PFSK-1 (cell line): ENCODE measurements around the gene DECR2.

Experiments used
- FOXP2 ChIP-seq: optimal IDR thresholded peaks from 2 replicates; pipeline ENCODE3; 2011; ENCODE audit warnings: borderline replicate concordance, control low read depth, inconsistent platforms; ENCODE audit not compliant: insufficient read depth; ENCODE audit errors: extremely low read length, extremely low read depth
- POLR2AphosphoS5 ChIP-seq: IDR thresholded peaks from 2 replicates; pipeline ENCODE4 v1.6.1; 2012; ENCODE audit warnings: low read depth, mild to moderate bottlenecking, control low read depth, low read length, moderate library complexity
- SIN3A ChIP-seq: IDR thresholded peaks from 2 replicates; pipeline ENCODE4 v1.6.1; 2012; ENCODE audit warnings: mild to moderate bottlenecking, low read length, moderate library complexity, borderline replicate concordance; ENCODE audit not compliant: insufficient read depth
- TAF1 ChIP-seq: IDR thresholded peaks from 2 replicates; pipeline ENCODE4 v1.6.1; 2012; ENCODE audit warnings: low read length, control low read depth, borderline replicate concordance; ENCODE audit not compliant: insufficient read depth
- TF ChIP-seq, protein P1 (sequence below), 2 experiments: IDR thresholded peaks; 2 replicates each; pipeline versions ENCODE4 v1.6.1 to v1.8.0; 2011 to 2012; ENCODE audit warnings: low read depth in 2 of 2, low read length in 2 of 2, control low read depth in 1 of 2, inconsistent platforms in 1 of 2, mild to moderate bottlenecking in 1 of 2, moderate library complexity in 1 of 2; ENCODE audit not compliant: insufficient read depth in 1 of 2

DECR2 gene

DNA sequence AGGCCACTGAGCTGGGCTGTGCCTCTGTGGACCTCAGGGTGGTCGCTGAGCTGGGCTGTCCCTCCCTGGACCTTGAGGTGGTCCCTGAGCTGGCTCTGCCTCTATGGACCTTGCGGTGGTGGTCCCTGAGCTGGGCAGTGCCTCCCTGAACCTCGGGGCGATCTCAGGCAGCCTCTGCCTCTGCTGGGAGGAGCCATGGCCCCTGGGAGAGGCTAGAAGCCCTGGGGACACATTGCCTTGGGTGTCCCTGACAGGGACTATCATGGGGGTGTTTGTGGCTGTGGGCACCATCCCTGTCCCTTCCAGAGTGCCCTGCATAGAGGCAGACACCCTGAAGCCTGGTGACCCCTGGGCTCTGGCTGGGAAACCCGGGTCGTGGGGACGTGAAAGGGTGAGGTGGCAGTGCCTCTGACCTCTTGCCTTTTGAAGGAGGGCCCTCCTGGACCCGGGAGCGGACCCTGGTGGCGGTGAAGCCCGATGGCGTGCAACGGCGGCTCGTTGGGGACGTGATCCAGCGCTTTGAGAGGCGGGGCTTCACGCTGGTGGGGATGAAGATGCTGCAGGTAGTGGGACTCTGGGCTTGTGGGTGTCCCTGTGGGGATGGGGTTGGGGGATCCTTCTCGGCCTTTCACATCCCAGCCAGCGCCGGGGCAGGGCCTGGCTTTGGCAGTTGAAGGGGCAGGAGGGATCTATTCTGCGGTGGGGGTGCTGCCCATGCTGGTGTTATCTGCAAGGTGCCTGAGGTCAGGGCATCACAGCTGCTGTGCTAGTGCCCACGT lies 2.9 kb upstream of the DECR2 start:
- TF ChIP-seq FOXP2: no peak

DNA sequence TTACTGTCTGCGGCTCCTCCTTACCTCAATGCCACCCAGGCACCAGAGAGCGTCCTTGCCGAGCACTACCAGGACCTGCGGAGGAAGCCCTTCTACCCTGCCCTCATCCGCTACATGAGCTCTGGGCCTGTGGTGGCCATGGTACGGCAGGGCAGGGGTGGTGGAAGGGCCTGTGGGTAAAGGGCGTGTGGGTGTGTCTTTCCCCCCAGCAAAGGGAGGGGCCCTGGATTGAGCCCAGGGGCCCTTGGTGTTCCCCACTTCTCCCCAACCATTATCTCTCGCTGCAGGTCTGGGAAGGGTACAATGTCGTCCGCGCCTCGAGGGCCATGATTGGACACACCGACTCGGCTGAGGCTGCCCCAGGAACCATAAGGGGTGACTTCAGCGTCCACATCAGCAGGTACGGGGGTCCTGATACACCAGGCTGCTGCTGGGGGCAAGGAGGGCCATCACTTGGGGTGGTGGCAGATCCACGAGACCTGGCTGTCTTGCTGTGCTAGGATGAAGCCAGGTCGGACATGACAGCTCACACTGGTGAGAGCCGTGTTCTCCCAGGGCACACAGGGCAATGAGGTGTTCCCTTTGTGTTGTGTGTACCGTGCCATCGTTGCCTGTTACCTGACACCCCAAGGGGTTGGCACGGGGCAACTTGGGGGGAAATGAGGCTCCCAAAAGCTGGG lies 2.2 kb upstream of the DECR2 start:
- TF ChIP-seq, protein P1, sequence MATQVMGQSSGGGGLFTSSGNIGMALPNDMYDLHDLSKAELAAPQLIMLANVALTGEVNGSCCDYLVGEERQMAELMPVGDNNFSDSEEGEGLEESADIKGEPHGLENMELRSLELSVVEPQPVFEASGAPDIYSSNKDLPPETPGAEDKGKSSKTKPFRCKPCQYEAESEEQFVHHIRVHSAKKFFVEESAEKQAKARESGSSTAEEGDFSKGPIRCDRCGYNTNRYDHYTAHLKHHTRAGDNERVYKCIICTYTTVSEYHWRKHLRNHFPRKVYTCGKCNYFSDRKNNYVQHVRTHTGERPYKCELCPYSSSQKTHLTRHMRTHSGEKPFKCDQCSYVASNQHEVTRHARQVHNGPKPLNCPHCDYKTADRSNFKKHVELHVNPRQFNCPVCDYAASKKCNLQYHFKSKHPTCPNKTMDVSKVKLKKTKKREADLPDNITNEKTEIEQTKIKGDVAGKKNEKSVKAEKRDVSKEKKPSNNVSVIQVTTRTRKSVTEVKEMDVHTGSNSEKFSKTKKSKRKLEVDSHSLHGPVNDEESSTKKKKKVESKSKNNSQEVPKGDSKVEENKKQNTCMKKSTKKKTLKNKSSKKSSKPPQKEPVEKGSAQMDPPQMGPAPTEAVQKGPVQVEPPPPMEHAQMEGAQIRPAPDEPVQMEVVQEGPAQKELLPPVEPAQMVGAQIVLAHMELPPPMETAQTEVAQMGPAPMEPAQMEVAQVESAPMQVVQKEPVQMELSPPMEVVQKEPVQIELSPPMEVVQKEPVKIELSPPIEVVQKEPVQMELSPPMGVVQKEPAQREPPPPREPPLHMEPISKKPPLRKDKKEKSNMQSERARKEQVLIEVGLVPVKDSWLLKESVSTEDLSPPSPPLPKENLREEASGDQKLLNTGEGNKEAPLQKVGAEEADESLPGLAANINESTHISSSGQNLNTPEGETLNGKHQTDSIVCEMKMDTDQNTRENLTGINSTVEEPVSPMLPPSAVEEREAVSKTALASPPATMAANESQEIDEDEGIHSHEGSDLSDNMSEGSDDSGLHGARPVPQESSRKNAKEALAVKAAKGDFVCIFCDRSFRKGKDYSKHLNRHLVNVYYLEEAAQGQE (IDR thresholded peaks at IDR 0.05; ENCODE audit: insufficient read depth in 1 of 2, low read depth in 2 of 2, low read length in 2 of 2): no peak
- no peak for TF ChIP-seq SIN3A
- no peak for TF ChIP-seq POLR2AphosphoS5
- no peak for TF ChIP-seq TAF1
- TF ChIP-seq FOXP2: no peak

DNA sequence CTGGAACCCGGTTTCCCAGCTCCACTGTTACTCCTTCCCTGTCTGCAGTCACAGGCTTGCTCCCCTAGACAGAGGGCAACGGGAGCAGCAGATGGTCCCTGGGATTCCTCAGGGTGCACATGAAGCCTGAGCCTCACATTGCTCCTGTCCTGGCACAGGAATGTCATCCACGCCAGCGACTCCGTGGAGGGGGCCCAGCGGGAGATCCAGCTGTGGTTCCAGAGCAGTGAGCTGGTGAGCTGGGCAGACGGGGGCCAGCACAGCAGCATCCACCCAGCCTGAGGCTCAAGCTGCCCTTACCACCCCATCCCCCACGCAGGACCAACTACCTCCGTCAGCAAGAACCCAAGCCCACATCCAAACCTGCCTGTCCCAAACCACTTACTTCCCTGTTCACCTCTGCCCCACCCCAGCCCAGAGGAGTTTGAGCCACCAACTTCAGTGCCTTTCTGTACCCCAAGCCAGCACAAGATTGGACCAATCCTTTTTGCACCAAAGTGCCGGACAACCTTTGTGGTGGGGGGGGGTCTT lies 1.6 kb upstream of the DECR2 start:
- TF ChIP-seq TAF1 (no peak), FOXP2 (no peak), POLR2AphosphoS5 (no peak), SIN3A (no peak)
- TF ChIP-seq, protein P1 (IDR thresholded peaks at IDR 0.05; ENCODE audit: insufficient read depth in 1 of 2, low read depth in 2 of 2, low read length in 2 of 2): no peak

DNA sequence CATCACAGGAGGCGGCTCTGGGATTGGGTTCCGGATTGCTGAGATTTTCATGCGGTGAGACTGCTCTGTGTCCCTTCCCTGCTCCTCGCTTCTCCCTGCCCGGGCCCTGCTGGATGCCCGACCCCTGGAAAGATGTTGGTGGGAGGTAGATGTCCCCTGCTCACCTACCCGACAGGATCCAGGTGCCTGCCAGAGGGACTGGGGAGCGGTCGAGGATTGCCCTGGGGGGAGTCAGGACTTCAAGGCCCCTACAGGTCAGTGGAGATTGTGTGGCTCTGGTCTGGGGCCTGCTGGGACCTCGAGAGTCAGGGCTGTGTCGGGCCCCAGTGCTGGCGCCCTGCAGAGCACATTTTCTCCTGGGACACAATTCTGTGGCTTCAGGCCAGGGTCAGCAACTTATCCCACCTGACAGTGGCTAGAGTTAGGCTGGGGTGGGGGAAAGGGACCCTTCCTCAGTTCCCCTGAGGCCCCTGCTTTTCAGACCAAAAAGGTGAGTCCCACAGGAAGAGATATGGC lies 3.3 kb downstream of the DECR2 start:
- TF ChIP-seq TAF1: no peak
- TF ChIP-seq, protein P1 (IDR thresholded peaks at IDR 0.05; ENCODE audit: insufficient read depth in 1 of 2, low read depth in 2 of 2, low read length in 2 of 2): no peak
- TF ChIP-seq SIN3A: no peak
- no peak for TF ChIP-seq POLR2AphosphoS5
- TF ChIP-seq FOXP2: no peak

DNA sequence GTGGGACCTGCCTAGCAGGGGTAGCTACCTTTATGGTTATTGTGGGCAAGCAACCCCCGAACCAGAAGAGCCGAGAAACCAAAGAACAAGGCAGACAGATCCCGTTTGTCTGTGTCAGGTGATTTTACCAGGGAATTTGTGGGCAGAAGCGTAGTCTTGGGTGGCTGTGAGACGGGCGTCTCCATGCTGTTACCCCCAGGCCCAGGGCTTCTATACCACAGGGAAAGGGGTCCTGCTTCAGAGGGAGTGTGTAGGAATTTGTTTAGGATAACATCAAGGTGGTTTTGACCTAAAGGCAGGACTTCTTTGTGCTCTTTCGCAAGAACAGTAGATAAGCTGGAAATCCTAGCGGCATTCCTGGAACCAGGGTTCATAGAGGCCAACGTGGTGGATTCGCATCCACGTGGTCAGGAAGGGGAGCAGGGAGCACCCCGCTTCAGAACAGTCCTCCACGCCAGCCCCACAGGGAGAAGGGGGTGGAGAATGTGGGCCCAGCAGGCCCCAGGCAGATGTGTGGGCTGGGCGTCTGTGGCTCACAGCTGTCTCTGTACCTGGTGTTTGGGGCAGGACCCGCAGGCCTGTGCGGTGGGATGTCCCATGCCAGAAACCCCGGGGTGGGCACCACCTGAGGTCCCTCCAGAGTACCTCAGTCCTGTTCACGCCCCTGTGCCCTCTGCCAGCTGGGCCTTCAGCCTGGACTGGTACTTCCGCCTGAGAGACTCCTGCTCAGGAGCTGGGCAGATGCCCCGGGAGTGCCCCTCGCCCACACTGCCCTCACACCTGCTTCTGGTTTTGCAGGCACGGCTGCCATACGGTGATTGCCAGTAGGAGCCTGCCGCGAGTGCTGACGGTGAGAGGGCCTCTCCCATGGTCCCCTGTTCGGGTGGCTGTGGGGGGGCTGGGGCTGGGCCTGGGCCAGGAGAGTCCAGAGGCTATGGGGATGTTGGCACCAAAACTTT lies 4.1 kb downstream of the DECR2 start:
- TF ChIP-seq SIN3A (no peak), TAF1 (no peak), POLR2AphosphoS5 (no peak), FOXP2 (no peak)
- TF ChIP-seq, protein P1 (IDR thresholded peaks at IDR 0.05; ENCODE audit: insufficient read depth in 1 of 2, low read depth in 2 of 2, low read length in 2 of 2): no peak
